ENCODE measurements around the gene ALG5.

GRCh38 chr13:36913463-36913862 is 85.7 kb downstream of the ALG5 start:
- TF ChIP-seq CTCF (IDR thresholded peaks at IDR 0.05): no peak
- no peak for TF ChIP-seq POLR2A (IDR thresholded peaks at IDR 0.05)
